Stimulated activated CD4-positive, alpha-beta T cell treated with anti-CD3 and anti-CD28 coated beads, Interleukin-4, amount 100 ng/mL, for 4 hours (primary cell): ENCODE results near the gene CCDC61.

ENCODE experiments used
- DNase-seq, 2 experiments: peaks; one replicate each; pipeline ENCODE4 v3.0.0-alpha.2; 2020

The CCDC61 gene

DNA sequence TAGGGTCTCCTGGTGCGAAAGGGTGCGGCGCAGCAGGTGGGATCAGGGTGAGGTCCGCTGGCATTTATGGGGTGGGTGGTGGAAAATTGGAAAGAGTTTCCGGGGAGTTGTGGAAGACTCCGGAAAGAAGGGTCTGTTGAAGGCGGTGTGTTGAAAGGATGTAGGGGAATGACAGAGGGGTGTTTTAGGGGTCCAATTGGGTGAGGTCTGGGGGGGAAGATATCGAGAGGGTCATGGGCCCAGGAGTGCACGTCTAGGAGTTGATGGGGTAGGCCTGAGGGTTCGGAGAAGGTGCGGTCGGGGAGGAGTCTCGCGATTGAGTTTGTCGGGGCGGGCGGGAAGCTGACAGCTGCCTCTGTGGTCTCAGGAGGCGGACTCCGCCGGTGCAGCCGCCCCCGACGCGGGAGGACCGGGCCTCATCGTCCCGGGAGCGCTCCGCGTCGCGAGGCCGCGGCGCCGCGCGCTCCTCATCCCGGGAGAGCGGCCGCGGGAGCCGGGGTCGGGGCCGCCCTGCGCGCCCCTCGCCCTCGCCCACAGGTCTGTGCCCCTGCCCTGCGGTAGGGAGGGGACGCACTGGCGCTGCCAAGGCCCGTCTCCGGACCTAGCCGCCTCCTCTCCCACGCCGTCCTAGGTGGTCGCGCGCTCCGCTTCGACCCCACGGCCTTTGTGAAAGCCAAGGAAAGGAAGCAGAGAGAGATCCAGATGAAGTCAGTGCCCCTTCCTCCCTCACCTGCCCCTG lies 20.6 kb downstream of the CCDC61 start:
- peak; percentile 34 to 40 for DNase-seq

DNA sequence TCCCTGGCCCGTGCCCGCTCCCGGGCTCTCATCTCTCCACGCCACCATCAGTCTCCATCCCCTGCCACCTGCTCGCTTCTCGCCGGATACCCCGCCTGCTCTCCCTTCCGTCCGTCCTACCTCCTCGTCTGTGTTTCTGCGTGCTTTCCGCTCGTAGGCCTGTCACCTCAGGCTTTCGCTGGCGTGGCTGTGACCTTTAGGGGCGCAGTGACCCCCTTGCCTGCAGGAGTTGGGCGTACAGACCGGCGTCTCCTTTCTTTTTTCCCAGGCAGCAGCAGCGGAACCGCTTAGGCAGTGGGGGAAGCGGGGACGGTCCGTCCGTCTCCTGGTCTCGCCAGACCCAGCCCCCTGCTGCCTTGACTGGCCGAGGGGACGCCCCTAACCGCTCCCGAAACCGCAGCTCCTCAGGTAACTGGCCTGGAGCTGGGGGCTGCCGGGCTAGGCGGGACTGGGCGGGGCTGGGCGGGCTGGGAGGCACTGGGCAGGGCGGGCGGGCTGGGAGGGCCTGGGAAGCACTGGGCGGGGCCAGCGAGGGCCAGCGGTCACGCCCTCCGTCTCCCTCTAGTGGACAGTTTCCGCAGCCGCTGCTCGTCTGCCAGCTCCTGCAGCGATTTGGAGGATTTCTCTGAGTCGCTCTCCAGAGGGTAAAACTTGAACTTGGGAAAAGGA lies 21.3 kb downstream of the CCDC61 start:
- peak; percentile 74 to 83 for DNase-seq

DNA sequence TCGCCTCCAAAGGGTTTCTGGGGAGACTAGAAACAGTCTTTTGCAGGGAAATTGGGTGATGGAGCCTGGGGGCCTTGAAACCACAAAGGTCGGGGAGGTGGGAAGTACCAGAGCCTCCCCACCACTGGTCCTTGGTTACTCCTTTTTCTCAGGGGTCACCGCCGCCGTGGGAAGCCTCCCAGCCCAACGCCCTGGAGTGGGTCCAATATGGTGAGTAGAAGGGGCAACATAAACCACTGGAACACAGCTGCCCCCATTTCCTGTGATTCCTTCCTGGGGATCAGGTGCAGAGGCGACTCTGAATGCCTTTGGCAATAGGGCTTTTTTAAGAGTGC lies 21.8 kb downstream of the CCDC61 start:
- DNase-seq = no peak

DNA sequence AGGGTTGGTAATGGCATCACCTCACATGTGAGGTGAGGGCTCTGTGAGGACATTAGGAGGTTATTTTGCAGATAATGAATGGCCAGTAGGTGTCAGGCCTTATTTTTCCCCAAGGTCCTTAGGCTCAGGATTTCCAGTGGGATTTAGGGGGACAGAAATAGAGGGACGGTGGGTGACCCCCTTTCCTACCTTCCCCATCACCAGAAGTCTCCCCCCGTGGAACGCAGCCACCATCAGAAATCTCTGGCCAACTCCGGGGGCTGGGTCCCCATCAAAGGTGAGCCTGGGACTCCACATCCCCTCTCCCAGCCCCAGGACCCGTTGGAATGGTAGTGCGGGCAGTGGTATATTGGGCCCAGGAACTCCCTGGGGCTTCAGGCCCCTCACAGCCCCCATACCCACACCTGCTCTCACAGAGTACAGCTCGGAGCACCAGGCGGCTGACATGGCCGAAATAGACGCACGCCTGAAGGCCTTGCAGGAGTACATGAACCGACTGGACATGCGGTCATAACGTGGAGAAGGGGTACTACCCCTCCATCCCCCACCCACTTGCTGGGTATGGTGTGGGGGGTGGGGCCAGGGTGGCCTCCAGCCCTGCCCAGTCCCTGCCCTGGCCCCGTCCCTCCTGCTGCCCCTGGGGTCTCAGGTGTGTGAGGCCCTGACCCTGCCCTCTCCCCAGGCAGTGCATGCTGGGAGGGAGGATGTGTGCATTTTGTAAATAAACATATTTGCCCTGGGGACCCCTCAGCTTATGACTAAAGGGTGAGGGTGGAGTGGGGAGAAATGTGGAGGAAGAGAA lies 22.8 kb downstream of the CCDC61 start:
- no peak for DNase-seq

DNA sequence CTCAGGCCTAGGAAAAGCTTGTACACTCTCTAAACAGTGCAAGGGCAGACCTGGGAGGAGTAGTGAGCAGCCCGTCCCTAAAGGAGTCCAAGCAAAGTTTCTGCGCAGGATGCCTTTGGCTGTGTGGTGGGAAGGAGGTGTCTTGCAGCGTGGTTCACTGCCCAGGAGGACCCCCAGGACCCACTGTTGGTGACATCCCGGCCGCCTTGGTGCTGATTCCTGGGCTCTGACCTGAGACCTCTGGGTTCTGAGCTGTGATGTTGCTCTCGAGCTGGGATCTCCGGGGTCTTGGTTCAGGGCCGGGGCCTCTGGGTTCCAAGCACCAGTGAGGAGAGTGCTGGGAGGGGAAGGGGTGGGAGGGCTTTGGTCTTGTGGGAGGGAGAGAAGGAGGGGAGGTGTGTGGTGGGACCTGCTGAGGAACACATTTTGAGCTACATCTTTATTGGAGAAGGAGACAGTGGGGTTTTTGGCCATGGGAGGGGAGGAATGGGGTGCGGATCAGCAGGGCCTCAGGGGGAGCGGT lies 23.5 kb downstream of the CCDC61 start:
- DNase-seq = no peak

DNA sequence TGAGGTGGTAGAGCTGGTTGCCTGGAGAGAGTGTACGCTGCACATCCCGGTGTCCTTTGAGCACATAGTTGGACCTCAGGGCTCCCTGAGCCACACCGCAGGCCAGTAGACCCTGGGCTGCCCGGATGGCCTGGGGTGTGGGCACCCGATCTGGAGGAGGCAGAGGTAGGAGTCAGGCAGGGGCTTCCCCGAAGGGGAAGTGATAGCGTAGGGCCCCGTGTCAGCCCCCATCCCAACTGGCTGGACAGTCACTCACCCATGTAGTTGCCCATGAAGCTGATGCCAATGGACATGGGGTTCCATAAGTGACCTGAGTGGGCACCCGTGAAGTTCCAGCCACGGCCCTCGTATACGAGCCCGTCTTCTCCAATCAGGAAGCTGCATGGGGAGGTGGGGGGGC lies 24.0 kb downstream of the CCDC61 start:
- DNase-seq = no peak

DNA sequence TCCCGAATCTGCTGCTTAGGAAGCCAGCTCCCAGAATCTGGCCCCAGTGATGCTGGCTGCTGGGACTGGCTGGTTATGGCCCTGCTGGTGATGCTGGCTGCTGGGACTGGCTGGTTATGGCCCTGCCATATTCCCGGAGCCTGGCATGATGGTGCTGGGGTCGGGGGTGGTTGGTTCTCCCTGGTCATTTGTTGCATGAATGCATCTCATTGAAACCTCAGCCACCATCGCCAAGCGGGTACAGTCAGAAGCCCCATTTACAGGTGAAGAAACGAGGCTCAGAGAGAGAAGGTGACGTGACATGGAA lies 25.5 kb downstream of the CCDC61 start:
- no peak for DNase-seq

DNA sequence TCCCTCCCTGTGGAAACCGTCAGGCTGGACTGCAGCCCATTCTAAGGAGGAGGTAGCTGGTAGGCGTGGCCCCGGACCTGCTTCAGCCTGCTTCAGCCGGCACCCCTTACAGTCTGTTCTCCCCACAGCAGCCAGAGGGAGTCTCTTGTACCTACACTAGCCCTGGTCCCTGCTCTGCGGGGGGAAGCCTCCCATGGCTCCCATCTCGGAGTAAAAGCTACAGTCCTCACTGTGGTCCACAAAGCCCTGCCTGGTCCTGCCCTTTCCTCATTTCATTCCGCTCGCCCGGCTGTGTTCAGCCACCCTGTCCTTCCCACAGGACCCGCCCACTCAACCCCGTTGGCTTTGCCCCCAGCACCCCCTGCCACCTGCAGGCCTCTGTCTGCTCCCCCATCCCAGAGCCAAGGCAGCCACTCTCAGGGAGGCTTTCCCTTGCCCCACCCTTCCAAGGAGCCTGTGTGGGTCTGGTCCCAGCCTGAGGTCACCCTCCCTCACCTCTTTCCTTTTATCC lies 26.3 kb downstream of the CCDC61 start:
- no peak for DNase-seq

DNA sequence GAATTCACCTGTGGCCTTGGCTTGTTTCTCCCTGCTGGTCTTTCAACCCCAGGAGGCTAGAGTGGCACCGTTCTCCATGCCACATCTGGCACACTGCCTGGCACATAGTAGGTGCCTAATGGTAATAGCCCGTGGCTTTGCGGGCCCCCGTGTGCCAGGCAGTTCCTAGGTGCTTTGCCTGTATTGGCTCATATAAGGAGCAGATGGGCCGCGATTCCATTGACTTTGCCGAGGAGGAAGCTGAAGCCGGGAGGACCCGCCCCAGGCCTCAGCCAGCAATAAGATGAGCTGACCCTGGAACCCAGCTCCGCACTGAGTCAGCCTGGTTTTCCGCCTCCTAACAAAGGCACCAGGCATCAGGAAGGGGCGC lies 26.8 kb downstream of the CCDC61 start:
- no peak for DNase-seq

DNA sequence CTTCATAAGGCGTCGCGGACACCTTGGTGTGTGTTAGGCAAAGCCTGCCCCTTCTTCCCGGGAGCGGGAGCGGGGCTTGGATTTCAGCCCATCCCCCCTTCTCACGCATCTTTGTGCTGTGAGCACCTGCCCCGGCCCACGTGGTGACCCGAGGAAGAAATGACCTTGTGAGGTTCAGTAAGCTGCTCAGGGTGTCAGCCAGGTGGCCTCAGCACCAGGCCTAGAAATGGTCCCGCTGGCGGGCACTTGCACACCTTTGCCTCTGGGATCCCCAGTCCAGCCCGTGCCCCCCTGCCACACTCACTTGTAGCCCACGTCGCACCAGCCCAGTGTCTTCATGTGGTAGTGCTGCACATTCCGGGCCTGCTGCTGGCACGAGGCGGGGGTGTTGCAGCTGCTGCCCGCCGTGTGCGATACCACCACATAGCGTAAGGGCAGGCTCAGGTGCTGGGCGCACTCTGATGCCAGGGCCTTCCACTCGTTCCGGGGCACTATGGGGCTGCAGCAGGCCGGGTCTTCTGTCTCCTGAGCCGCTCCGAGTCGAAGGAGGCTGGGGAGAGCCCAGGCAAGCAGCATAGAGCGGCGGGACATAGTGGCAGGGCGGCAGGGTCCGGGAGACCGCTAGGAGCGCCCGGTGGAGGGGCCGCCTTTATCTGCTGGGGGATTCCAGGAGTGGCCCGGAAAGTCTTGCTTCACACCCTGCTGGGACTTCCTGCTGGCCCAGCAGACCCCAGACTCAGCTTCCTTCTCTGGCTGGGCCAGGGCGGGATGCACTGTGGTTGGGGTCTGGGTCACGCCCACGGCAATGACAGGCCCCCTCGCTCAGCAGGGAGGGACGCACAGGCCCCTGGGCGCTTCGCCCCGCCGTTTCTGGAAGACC lies 27.4 kb downstream of the CCDC61 start, which contains the start of gene PGLYRP1:
Gene PGLYRP1, minus strand, starts transcription at position 623 of the 880 bp plus-strand sequence. Its CDS starts 32 bp downstream, at position 591.
- DNase-seq = no peak

DNA sequence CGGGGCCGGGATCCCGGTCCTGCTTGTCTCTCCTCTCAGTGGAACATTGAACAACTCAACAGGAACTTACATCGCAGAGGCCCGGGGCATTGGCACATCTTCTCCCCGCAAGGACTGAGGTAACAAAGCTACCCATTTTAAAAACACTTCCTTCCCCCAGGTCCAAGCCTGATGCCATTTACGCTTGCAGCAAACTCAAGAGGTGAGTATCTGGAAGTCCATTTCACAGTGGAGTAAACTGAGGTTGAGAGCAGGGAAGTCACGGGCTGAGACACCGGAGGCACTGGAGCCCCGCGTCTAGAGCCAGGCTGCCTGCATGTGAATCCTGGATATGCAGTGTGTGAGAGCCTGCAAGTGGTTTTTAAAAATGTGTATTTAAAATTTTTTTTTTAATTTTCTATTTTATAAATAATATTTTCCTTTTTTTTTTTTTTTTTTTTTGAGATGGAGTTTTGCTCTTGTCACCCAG lies 28.1 kb downstream of the CCDC61 start:
- no peak for DNase-seq

DNA sequence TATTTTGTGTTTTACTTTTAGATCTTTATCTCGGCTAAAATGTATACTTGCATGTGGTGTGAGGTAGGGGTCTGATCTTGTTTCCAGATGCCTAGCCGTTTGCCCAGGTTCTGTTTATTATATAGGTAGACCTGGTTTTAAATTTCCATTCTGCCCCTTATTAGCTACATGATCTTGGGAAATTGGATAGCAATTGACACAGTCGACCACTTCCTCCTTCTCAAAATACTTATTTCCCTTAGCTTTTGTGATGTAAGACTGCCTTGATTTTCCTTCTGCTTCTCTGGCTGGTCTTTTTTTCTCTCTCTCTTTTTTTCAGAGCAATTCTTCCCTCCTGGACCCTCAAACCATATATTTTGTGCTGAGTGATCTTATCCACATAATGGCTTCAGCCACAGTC lies 30.6 kb downstream of the CCDC61 start:
- no peak for DNase-seq

DNA sequence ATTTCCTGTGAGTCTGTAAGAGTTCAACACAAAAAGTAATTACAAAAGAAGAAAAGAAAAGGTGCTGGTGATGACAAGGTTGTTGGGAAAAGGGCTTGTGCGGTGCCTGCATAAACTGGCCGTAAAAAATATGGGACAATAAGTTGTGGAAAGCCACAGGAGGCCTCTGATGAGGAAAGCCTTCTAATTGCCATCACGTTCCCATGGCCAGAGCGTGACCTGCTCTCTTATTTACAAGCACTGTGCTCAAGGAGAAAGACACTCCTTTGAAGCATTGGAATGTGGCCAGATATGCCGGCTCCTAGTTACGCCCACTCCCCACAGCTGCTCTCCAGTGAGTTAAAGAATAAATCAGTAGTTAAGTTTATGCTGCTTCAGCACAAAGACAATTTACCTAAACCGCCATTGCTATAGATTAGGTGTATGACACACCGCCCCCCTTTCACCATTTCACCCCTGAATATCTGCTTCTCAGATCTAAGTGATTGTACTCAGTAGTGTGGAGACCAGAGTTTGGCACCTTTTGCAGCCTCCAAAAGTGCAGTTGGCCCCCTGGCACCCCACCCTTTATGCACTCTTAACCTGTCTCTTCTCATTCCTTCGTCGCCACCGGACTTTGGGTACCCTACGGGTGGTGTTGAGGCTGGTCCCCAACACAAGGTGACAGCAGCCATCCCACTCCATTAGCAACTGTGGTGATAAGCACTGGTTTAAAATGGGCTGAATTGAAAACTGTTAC lies 35.7 kb downstream of the CCDC61 start:
- DNase-seq = no peak

DNA sequence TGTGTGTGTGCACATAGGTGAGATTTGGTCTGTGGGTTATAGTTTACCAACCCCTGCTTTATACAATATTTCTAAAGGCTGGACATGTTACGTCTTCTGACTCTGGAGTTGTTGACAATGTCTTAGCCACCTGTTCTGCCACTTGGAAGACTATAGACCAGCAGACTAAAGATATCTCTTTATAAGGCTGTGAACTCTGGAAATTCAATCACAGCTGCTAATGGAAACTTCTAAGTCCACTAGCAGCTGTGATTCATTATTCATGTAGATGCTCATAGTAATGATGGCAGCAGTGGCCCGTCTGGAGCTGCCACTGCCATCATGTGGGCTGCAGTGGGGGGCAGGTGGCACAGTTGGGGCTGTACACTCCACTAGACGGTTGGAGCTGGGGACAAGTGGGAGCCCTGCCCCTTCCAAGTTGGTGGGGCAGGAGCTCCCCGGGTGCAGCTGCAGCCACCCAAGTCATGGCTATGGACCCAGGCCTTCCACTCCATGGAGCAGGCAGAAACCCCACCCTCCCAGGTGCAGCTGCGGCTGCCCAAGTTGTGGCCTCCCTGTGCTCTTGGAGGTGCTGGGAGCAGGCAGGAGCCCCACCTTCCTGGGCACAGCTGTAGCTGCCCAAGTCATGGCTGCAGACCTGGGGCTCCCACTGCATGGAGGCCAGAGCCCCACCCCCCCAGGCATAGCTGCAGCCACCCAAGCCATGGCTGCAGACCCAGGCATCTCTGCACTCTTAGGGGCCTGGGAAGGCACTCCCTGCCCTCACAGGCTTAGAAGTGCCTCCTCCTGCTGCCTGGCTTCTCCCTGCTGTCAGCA lies 36.7 kb downstream of the CCDC61 start:
- no peak for DNase-seq

DNA sequence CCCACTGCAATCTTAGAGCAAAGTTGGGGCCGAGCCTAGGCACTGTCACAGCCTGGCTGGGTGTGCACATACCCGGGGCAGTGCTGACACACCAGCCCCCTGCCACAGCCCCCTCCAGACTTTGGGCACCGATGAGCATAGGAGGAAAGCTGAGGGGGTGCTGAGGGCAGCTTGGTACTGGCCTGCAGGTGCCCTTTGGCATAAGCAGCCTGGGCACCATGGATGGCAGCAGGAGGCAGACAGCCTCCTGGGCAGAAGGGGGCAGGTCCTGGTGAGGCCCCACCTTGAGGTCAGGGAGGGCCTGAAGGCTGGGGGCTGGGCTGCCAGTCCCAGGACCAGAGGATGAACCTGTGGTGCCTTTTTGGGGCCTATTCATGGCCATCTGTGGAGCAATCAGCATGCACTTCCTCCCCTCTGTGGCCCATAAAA lies 37.3 kb downstream of the CCDC61 start:
- DNase-seq = no peak

DNA sequence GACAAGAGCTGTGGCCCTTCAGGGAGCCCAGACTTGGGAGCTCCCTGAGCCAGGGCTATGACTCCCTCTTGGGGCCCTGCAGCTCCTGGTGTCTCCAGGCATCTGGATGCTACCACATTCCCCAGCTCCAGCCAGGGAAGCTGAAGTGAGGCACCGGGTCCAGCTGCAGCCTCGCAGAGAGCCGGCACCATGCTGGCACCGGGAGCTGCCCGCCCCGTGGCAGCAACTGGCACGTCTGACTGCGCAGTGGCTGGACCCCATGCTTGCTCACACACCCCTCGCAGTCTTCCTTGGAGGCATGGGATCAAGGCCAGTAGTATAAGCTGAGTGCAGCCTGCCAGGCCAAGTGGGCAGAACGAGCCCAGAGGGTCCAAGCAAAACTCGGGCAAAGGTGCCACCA lies 38.1 kb downstream of the CCDC61 start:
- no peak for DNase-seq

DNA sequence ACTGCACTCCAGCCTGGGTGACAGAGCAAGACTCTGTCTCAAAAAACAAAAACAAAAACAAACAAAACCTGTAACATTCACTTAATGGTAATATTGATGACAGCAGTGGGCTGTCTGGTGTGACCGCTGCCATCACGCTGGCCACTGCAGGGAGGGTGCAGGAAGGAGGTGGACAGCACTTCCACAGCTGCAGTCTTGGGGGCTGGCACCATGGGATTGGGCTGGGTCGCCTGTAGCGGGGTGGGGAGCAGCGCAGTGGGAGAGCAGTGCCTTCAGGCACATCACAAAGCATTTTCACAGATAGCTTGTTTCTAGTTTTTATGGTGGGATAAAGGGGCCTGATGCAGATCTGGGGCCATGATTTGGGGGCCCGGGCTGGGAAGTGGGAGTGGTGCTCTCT lies 40.3 kb downstream of the CCDC61 start:
- no peak for DNase-seq

DNA sequence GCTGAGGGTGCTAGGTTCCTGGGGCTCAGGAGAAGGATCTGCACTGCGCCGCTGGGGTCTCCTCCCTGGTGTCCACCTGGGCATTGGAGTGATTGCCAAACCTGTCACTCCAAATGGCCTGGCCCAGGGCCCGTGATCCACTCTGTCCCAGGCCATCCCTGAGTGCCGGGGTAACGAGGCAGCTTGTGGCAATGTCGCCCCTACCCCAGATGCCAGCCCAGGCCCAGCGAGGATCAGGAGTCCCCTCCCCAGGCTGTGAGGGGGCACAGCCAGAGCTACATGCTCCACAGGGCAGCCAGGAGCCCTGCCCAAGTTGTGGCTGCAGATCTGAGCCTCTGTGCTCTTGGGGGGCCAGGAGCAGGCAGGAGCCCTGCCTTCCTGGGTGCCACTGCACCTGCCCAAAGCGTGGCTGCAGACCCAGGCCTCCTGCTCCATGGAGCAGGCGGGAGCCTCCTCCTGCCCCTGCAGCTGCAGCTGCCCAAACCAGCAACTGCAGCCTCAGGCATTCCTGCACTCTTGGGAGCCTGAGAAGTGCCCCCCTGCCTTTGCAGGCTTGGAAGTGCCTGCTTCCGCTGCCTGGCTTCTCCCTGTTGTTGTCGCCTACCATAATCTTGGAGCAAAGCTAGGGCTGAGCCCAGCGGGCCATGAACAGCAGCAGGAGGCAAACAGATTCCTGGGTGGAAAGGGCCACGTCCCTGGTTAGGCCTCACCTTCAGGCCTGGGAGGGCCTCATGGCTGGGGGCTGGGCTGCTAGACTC lies 40.9 kb downstream of the CCDC61 start:
- DNase-seq = no peak

DNA sequence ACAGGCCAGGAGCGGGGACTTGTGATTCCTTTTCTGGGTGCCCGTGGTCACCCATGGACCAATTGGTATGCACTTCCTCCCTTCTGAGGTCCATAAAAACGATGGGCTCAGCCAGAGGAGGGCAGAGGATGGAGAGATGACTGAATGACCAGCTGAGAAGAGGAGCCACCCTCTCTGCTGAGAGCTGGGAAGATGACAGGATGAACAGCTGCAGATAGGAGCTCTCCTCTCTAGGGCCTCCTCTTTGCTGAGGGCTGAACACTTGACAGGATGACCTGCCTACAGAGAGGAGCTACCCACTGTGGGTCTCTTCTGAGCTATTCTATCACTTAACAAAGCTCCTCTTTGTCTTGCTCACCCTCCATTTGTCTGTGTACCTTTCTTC lies 41.5 kb downstream of the CCDC61 start:
- no peak for DNase-seq

DNA sequence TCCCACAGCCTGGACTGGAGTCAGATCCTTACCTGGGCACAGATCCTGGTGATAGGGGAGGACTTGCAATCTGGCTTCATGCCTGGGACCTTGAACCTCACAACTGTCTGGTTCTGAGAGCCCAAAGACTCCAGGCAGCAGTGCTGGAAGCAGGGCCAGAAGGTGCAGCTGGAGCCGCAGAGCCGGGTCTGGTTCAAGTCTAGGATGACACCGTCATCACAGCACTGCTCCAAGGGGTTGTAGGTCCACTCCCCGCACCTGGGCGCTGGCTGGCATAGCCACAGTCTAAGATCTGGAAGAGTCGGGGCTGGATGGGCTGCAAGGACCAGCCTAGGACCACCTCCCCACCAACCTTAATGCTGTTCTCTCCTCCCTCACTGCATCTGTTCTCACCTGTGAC lies 44.9 kb downstream of the CCDC61 start:
- no peak for DNase-seq
